Erythroblast (primary cell): ENCODE measurements around the gene FRRS1L.

Experiments
- GATA1 ChIP-seq: IDR thresholded peaks from 2 replicates; pipeline ENCODE4 v1.6.1; 2011; ENCODE audit warnings: low read depth, mild to moderate bottlenecking, control low read depth, low read length, moderate library complexity
- POLR2A ChIP-seq: IDR thresholded peaks from 2 replicates; pipeline ENCODE4 v1.6.1; 2011; ENCODE audit warnings: mild to moderate bottlenecking, low read length

GRCh38 chr9:109205526-109205925 is 38.5 kb upstream of the FRRS1L start:
- TF ChIP-seq POLR2A (no peak), GATA1 (no peak)
